Natural killer cell (primary cell): ENCODE measurements around the gene WDFY4. TPM values are rescaled to one million over a fixed set of nuclear protein-coding genes. Genes with fewer than 3 reads are reported as not detected.

Experiments
- ATAC-seq, 3 donors: fragments of 150-1000 bp in 2 of 3; fragments of 200-7000 bp in 1 of 3; cut with Tn5 transposase; 1 replicate in 1 of 3; 2 replicates in 2 of 3; pipeline ENCODE4 v1.10.0; 2021; ENCODE audit warnings: mild to moderate bottlenecking in 2 of 3, moderate library complexity in 2 of 3
- DNase-seq, 2 donors: peaks; one replicate each; pipeline versions ENCODE4 v3.0.0 to v3.0.0-alpha.2; 2013 to 2021; ENCODE audit warnings: mixed read lengths in 1 of 2
- H3K27ac ChIP-seq: one replicate; pipeline ENCODE4 v1.5.1; 2013; ENCODE audit warnings: mild to moderate bottlenecking, low read length
- H3K27me3 ChIP-seq: one replicate; pipeline ENCODE4 v1.6.1; 2013; ENCODE audit warnings: low read length; ENCODE audit not compliant: control insufficient read depth, insufficient read depth
- H3K36me3 ChIP-seq: one replicate; pipeline ENCODE4 v1.6.1; 2013; ENCODE audit warnings: low read length; ENCODE audit not compliant: control insufficient read depth, insufficient read depth
- H3K4me1 ChIP-seq: one replicate; pipeline ENCODE4 v1.6.1; 2013; ENCODE audit warnings: low read length; ENCODE audit not compliant: control insufficient read depth, insufficient read depth
- H3K4me3 ChIP-seq: one replicate; pipeline ENCODE4 v1.5.1; 2013; ENCODE audit warnings: low read length
- H3K9me3 ChIP-seq: one replicate; pipeline ENCODE4 v1.6.1; 2013; ENCODE audit warnings: low read length; ENCODE audit not compliant: control insufficient read depth, insufficient read depth
- H3K27ac Mint-ChIP-seq, 2 donors: one replicate each; pipeline ENCODE4 v1.8.0; 2022; ENCODE audit warnings: mild to moderate bottlenecking in 2 of 2, mixed read lengths in 2 of 2, moderate library complexity in 1 of 2
- H3K27me3 Mint-ChIP-seq, 2 donors: one replicate each; pipeline ENCODE4 v1.8.0; 2022; ENCODE audit warnings: low read depth in 2 of 2, mixed read lengths in 2 of 2
- H3K36me3 Mint-ChIP-seq: one replicate; pipeline ENCODE4 v1.8.0; 2022; ENCODE audit warnings: mixed read lengths
- H3K4me1 Mint-ChIP-seq, 2 donors: one replicate each; pipeline ENCODE4 v1.8.0; 2022; ENCODE audit warnings: mixed read lengths in 2 of 2
- H3K4me3 Mint-ChIP-seq: one replicate; pipeline ENCODE4 v1.8.0; 2022; ENCODE audit warnings: mild to moderate bottlenecking, moderate library complexity, mixed read lengths
- H3K9me3 Mint-ChIP-seq, 2 donors: one replicate each; pipeline ENCODE4 v1.8.0; 2022; ENCODE audit warnings: mixed read lengths in 2 of 2
- CTCF ChIP-seq: fragments of 200-600 bp; IDR thresholded peaks from one replicate; pipeline ENCODE4 v1.8.0; 2022; ENCODE audit warnings: antibody characterized with exemption
- WGBS: methylation state at CpG from one replicate; pipeline ENCODE4 v1.1.7; 2013; ENCODE audit warnings: missing lambda C conversion rate; ENCODE audit not compliant: insufficient coverage; 5-methylcytosine and 5-hydroxymethylcytosine counted together
- intact Hi-C: fragments of 100-400 bp; cut with micrococcal nuclease; formaldehyde crosslinking; loops from one replicate; pipeline ENCODE4 v1.14.2; 2022
- total RNA-seq, 4 donors: library from RNA; stranded (reverse); fragments of 120-200 nt in 1 of 4; gene quantifications; one replicate each; pipeline versions ENCODE4 v1.2.3 to v1.2.4, GENCODE V29; 2013 to 2022

Gene WDFY4
- total RNA-seq, 3 donors from 2014 or later (not counting 1 experiment from before 2014, with no cell fraction given): 1.7 to 8.4 (median 3.5) TPM

- Mint-ChIP-seq H3K4me3 (no peak overlapping the region), H3K9me3 (no peaks in the 10 kb centered on the region), H3K27ac (no peak overlapping the region), H3K36me3 (no peaks in the 10 kb centered on the region), H3K4me1 (no peaks in the 10 kb centered on the region), H3K27me3 (peaks cover 0 to 8% of the 10 kb centered on the region in 2 donors)
- 84% methylated on average over 4 of the region's 4 CpGs for WGBS
- ATAC-seq (no peak), DNase-seq (no peak)
- Histone ChIP-seq H3K27ac (no peak overlapping the region), H3K36me3 (no peaks in the 10 kb centered on the region), H3K4me3 (no peak overlapping the region), H3K9me3 (no peaks in the 10 kb centered on the region), H3K4me1 (no peaks in the 10 kb centered on the region), H3K27me3 (no peaks in the 10 kb centered on the region)
- intact Hi-C loops: no loop called here
- TF ChIP-seq CTCF: no peak
Measured at GRCh38 chr10:48924988-48925387, 240.3 kb downstream of the WDFY4 start.

- Histone ChIP-seq H3K27me3 (no peaks in the 10 kb centered on the region), H3K9me3 (no peaks in the 10 kb centered on the region), H3K36me3 (no peaks in the 10 kb centered on the region), H3K27ac (no peak overlapping the region), H3K4me1 (no peaks in the 10 kb centered on the region), H3K4me3 (no peak overlapping the region)
- Mint-ChIP-seq H3K9me3 (no peaks in the 10 kb centered on the region), H3K4me3 (no peak overlapping the region), H3K27ac (no peak overlapping the region), H3K27me3 (peaks cover 0 to 10% of the 10 kb centered on the region in 2 donors), H3K4me1 (no peaks in the 10 kb centered on the region), H3K36me3 (no peaks in the 10 kb centered on the region)
- ATAC-seq (no peak), DNase-seq (no peak)
- WGBS: 89% methylated on average over 1 of the region's 1 CpG
- no peak for TF ChIP-seq CTCF
- intact Hi-C loops: no loop called here
Measured at GRCh38 chr10:48926255-48926654, 241.6 kb downstream of the WDFY4 start.

- Histone ChIP-seq H3K27ac (no peak overlapping the region), H3K36me3 (no peaks in the 10 kb centered on the region), H3K27me3 (no peaks in the 10 kb centered on the region), H3K4me1 (no peaks in the 10 kb centered on the region), H3K9me3 (no peaks in the 10 kb centered on the region), H3K4me3 (no peak overlapping the region)
- intact Hi-C loops: no loop called here
- Mint-ChIP-seq H3K4me1 (no peaks in the 10 kb centered on the region), H3K9me3 (no peaks in the 10 kb centered on the region), H3K4me3 (no peak overlapping the region), H3K27ac (no peak overlapping the region), H3K27me3 (peaks cover 0 to 10% of the 10 kb centered on the region in 2 donors), H3K36me3 (no peaks in the 10 kb centered on the region)
- 91% methylated on average over 9 of the region's 13 CpGs for WGBS
- DNase-seq: no peak
- no peak for TF ChIP-seq CTCF
- no peak for ATAC-seq
Measured at GRCh38 chr10:48926764-48927540, 242.3 kb downstream of the WDFY4 start.
